Measurements from ENCODE around the gene DHRS13.
"Not testable (repeated sequence)": the region's sequence is repeated elsewhere in the genome, so short reads cannot be mapped to it uniquely, and the experiment has no call there.

DHRS13 gene

GRCh38 chr17:28878158-28878910 is 24.5 kb downstream of the DHRS13 start:
- TF ChIP-seq CTCF (conservative IDR thresholded peaks at IDR 0.05): no peak
- no peak overlapping the region for H3K27ac ChIP-seq

GRCh38 chr17:28877150-28877711 is 25.6 kb downstream of the DHRS13 start:
- not testable (repeated sequence) for H3K27ac ChIP-seq

- TF ChIP-seq CTCF (conservative IDR thresholded peaks at IDR 0.05): no peak
- no peak overlapping the region for H3K27ac ChIP-seq
Measured at GRCh38 chr17:28875848-28876550, 26.9 kb downstream of the DHRS13 start.

GRCh38 chr17:28874750-28875149 is 28.1 kb downstream of the DHRS13 start:
- no peak overlapping the region for H3K27ac ChIP-seq
- TF ChIP-seq CTCF (conservative IDR thresholded peaks at IDR 0.05): no peak

GRCh38 chr17:28873839-28874238 is 29.0 kb downstream of the DHRS13 start:
- TF ChIP-seq CTCF (conservative IDR thresholded peaks at IDR 0.05): no peak
- no peak overlapping the region for H3K27ac ChIP-seq

GRCh38 chr17:28871056-28871579 is 31.8 kb downstream of the DHRS13 start:
- no peak overlapping the region for H3K27ac ChIP-seq
- TF ChIP-seq CTCF (conservative IDR thresholded peaks at IDR 0.05): no peak

GRCh38 chr17:28867276-28867675 is 35.6 kb downstream of the DHRS13 start:
- H3K27ac ChIP-seq: peak overlapping the region; percentile 4; the same call in 1 of the 2 replicates
- TF ChIP-seq CTCF (conservative IDR thresholded peaks at IDR 0.05): no peak

All from VCaP (cell line).